ENCODE measurements around the gene XG.
"Not testable (repeated sequence)": the region's sequence is repeated elsewhere in the genome, so short reads cannot be mapped to it uniquely, and the experiment has no call there.

XG gene

DNA sequence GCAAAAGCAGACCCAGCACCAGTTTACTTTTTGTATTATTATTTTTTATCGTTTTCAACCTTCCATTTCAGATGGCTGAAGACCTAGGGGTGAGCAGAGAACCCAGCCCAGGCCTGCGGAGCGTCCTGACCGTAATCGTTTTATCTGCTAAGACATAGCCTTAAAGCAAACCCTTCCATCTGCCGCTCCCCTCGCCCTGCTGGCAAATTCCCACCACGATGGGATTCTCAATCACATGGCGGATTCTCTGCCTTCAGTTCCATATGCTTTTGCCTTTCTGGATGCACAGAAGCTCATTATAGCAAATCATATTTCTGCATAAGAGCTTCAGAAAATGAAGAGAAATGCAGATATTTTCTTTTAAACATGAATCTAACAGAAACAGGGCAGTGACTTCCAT lies 18.6 kb upstream of the XG start:
- no peak for DNase-seq (ENCODE audit: low spot score)

DNA sequence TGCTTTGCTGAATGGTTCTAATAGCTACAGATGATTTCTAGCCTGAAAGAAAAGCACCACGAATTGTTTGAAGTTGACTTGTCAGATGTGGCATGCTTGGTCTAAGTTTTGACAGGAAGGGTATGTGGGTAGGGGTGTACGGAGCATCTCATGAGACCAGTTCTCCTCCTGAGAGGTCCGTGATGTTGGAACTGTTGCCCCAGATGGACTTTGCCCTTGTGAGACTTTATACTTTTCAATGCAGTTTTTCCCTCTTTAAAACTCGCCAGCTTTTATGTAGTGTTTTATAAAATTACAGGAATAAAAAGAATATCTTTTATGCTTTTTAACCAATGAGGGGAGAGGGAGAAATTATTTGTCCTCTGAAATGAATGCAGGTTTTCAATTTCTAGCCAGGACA lies 16.6 kb upstream of the XG start:
- DNase-seq (ENCODE audit: low spot score), result no peak

DNA sequence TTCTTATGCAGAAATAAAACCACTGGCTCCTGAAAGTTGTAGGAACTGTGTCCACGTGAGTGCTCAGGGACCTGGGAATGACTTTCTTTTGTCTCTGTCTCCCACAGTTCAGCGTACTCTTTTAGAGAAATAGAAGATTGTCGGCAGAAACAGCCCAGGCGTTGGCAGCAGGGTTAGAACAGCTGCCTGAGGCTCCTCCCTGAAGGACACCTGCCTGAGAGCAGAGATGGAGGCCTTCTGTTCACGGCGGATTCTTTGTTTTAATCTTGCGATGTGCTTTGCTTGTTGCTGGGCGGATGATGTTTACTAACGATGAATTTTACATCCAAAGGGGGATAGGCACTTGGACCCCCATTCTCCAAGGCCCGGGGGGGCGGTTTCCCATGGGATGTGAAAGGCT lies 11.2 kb upstream of the XG start:
- DNase-seq (ENCODE audit: low spot score), result no peak

DNA sequence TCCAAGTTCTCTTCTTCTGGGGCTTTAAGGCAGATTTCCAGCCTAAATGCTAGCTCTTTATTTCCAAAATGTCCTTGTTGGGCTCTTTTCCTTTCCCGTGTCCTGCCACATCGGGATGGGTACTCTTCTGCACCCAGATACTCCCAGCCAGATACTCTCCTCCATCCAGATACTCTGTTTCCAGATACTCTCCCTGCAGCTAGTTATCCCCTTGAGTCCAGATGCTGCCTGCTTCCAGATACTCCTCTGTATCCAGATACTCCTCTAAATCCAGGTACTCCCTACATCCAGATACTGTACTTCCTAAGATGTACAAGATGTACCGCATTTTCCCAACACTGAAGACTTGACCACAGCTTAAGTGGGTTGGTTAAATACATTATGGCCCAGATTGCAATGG lies 10.5 kb upstream of the XG start:
- no peak for DNase-seq (ENCODE audit: low spot score)

DNA sequence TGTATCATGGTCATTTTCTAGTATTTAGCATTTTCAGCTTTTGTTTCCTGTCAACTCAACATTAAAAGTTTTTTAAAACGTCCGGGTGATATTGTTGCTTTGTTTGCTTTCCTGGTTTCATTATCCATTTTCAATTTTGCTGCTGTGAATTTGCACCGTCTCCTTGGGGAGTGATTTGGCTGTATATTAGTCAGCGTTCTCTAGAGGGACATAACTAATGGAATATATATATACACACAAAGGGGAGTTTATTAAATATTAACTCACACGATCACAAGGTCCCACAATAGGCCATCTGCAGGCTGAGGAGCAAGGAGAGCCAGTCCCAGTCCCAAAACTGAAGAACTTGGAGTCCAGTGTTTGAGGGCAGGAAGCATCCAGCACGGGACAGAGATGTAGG lies 5.6 kb upstream of the XG start:
- not testable (repeated sequence) for DNase-seq (ENCODE audit: low spot score)

DNA sequence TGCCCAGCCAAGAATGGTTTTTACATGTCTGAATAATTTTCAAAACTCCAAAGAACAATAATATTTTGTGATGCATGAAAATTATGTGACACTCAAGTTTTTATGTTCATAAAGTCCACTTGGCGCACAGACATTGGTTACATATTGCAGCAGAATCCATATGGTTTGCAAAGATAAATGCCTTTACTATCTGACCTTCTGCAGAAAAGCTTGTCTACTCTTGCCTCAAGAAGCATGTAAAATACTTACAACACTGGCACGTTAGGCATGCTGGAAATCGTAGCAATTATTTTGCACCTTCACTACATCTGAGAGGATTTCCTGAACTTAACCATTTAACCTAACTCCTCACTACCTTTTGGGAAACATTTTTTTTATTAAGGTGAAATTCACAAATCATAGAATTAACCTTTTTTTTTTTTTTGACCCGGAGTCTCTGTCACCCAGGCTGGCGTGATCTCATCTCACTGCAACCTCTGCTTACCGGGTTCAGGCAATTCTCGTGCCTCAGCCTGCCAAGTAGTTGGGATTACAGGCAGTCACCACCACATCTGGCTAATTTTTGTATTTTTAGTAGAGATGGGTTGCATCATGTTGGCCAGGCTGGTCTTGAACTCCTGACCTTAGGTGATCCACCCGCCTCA lies 3.5 kb upstream of the XG start:
- no peak for DNase-seq (ENCODE audit: low spot score)

DNA sequence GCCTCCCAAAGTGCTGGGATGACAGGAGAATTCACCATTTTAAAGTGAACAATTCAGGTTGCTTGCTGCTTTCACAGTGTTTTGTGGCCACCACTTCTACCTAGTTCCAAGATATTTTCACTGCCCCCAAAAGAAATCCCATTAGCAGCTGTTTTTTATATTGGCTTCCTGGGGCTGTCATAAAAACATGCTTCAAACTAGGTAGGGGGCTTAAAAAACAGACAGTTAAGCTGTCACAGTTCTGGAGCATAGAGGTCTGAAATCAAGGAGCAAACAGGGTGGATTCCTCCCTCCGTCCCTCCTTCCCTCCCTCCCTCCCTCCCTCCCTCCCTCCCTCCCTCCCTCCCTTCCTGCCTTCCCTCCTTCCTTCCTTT lies 3.0 kb upstream of the XG start:
- no peak for DNase-seq (ENCODE audit: low spot score)

DNA sequence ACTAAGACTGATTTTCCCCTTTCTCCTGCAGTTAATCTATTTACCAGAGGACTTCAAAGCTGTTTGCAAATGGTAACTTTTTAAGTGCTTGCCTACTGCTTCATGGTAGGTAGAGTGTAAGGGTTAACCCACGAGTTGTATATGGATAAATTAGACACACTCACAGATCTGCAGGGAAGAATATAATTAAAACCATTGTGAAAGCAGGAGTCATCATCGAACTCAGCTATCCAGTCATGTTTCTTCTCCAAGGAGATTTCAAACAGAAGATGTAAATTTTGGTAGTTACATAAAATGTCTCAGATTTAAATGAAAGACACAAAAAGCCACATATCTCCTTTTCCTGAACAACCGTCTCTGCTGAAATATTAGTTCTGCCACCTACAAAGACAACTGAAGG lies 549 bp upstream of the XG start:
- no peak for DNase-seq (ENCODE audit: low spot score)

DNA sequence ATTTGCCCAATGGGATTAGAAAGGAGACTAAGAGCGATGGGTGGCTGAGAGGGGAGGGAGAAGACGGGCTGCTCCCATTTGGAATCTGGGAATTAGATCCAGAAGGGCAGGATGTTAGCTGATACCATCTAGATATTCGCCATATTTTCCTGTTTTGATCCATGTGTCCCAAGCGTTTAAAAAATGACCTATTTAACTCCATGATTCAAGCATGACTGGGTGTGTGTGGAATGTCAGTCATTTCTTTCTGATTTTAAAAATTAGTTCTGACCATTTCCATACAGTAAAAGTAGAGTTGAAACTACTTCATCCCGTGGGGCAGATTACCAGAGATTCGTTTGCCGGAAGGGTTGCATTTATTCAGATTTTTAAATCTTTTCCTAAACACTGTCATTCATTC lies 601 bp downstream of the XG start:
- DNase-seq (ENCODE audit: low spot score), result not testable (repeated sequence)

DNA sequence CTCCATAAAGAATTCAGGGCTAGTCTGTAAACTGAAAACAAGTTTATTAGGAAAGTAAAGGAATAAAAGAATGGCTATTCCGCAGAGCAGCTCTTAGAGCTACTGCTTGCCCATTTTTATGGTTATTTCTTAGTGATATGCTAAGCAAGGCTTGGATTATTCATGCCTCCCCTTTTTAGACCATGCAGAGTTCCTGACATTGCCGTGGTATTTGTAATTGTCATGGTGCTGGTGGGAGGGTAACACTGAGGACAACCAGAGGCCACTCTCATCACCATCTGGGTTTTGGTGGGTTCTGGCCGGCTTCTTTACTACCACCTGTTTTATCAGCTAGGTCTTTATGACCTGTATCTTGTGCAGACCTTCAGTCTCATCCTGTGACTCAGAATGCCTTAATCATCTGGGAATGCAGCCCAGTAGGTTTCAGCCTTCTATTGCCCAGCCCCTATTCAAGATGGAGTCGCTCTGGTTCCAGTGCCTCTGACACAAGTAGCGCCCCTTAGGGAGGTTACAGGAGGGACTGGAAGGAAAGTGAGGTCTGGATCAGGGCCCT lies 3.4 kb downstream of the XG start:
- DNase-seq (ENCODE audit: low spot score), result not testable (repeated sequence)

DNA sequence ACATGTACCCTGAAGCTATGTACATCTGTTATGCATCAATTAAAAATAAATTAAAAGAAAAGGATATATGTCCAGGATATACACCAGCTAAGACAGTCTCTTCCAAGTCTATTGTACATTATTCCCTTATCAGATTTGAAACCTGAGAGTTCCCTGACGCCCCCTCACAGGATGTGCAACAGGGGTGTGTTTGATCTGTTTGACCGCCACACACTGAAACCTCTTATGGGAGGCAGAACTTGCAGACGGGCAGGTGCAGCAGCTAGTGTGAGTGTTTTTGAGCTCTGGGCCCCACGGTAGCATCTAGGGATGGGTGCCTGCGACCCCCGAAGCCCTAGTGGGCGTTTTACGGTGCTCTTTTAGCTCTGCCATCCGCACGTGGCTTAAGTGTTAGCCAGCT lies 4.7 kb downstream of the XG start:
- DNase-seq (ENCODE audit: low spot score), result no peak

DNA sequence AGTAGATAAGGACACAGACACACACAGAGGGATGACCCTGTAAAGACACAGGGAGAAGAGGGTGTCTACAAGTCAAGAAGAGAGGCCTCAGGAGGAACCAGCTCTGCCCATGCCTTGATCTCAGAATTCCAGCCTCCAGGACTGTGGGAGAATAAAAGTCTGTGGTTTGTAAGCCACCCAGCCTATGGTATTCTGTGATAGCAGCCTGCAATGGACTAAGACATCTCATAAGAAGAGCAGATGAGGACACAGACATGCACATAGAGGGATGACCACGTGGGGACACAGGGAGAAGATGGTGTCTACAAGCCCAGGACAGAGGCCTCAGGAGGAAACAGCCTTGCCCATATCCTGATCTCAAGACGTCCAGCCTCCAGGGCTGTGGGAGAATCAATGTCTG lies 9.4 kb downstream of the XG start:
- DNase-seq (ENCODE audit: low spot score), result no peak

DNA sequence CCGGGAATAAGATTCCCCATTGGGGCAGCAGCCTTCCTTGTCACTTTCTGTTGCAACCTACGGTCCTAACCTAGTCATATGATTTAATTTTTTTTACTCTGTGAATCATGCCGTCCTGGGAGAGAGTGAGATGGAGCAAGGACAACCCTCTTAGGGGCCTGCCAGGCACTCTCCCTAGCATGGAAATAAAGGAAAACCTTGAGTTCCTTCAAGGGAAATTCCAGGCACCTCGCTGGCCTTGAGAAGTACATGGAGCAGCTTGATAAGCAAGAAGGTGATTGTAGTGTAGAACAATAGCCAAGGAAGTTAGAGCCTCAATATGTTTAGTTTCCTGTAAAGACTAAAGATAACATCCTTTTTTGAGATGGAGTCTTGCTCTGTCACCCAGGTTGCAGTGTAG lies 10.8 kb downstream of the XG start:
- DNase-seq (ENCODE audit: low spot score), result not testable (repeated sequence)

DNA sequence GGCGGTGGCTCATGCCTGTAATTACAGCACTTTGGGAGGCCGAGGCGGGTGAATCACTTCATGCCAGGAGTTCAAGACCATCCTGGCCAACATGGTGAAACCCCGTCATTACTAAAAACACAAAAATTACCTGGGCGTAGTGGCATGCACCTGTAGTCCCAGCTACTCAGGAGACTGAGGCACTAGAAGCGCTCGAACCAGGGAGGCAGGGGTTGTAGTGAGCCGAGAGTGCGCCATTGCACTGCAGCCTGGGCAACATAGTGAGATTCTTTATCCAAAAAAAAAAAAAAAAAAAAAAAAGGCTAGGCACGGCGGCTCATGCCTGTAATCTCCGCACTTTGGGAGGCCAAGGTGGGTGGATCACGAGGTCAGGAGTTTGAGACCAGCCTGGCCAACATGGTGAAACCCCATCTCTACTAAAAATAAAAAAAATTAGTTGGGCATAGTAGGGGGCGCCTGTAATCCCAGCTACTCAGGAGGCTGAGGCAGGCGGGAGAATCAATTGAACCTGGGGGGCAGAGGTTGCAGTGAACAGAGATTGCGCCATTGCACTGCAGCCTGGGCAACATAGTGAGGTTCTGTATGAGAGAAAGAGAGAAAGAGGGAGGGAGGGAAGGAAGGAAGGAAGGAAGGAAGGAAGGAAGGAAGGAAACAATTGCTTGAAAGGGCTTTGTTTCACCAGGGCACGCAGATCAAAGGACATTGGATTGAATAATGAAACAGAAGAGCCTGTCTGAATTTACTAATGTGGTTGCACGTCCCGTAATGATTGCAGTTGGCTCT lies 13.1 kb downstream of the XG start:
- DNase-seq (ENCODE audit: low spot score), result not testable (repeated sequence)

DNA sequence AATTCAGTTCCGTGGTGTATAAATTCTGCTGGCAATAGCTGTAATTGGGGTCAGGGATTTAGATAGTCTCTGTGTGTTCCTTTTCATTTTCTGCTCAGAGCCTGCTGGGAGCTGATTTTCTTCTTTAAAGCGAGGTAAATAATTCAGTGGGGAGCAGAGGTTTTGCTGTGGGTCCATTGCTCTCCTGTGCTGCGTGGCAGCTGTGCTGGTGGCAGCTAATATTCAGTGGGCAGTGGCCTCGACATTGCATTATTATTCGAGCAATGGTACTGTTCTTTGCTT lies 13.7 kb downstream of the XG start:
- no peak for DNase-seq (ENCODE audit: low spot score)

DNA sequence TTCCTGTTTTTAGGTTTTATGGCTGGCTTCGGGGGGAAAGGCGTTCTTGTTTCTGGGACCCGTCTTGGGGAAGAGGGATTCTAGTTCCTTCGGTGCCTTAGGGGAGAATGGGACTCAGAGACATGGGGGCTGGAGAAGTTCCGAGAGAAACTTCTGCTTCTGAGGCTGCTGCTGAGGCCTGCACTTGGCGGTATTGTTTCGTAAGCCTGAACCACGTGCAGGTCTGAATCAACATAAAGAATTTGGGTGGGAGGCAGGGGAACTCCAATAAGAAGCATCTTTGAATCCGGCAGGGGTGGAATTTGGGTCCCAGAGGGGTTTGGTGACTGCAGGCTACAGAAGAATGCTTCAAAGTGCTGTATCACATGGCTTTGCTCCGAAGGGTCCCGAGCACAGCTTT lies 15.1 kb downstream of the XG start:
- no peak for DNase-seq (ENCODE audit: low spot score)

DNA sequence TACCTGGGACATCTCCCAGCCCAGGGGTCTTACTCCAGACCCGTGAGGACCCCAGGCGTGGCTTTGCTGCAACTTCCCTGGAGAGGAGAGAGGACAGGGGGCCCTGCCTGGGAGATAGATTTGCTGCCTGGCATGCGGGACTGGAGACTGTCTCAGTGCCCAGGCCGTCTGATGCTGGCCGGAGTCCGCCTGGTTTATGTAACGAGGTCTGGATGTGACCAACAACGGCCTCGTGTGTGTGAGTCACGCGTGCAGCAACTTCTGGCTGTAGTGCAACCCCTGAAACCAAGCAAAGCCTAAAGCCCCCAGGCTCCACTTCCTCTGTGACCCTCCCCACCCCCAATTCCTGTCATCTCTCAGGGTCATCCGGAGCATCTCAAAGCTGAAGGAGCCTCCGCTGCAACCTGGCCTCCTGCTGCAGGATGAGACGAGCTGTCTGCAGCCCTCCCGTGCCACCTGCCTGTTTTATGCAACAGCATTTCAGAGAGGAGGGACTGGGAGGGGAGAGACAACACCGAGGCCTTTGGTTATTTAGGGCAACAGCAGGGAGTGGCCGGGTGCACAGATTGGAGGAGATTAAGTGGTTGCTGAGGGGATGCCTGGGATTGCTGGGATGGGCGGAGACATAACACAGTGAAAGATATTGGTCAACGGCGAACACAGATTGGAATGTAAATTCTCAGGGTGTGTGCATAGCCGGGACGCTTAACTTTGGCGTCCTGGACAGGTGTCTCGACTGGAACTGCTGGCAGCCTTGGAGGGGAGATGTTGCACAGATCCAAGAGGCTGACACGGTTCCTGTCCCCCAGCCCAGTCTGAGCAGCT lies 16.0 kb downstream of the XG start:
- peak; percentile 6 for DNase-seq (ENCODE audit: low spot score)

DNA sequence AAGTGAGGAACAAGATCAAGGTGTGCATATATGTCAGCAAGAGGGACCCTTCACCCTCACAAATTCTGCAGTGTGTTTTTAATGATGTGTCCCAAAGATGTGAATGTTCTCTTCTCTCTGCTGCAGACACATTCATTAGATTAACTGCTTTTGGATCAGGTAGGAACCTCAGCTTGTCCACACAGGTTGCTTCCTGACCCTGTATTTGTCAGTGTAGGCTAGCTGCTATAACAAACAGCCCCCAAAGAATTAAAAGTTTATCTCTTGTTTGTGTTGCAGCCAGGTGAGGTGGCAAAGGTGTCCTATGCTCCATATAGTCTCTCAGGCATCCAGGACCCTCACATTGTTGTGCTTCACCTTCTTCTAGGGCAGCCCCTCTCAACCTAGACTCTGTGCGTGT lies 17.8 kb downstream of the XG start:
- DNase-seq (ENCODE audit: low spot score), result no peak

DNA sequence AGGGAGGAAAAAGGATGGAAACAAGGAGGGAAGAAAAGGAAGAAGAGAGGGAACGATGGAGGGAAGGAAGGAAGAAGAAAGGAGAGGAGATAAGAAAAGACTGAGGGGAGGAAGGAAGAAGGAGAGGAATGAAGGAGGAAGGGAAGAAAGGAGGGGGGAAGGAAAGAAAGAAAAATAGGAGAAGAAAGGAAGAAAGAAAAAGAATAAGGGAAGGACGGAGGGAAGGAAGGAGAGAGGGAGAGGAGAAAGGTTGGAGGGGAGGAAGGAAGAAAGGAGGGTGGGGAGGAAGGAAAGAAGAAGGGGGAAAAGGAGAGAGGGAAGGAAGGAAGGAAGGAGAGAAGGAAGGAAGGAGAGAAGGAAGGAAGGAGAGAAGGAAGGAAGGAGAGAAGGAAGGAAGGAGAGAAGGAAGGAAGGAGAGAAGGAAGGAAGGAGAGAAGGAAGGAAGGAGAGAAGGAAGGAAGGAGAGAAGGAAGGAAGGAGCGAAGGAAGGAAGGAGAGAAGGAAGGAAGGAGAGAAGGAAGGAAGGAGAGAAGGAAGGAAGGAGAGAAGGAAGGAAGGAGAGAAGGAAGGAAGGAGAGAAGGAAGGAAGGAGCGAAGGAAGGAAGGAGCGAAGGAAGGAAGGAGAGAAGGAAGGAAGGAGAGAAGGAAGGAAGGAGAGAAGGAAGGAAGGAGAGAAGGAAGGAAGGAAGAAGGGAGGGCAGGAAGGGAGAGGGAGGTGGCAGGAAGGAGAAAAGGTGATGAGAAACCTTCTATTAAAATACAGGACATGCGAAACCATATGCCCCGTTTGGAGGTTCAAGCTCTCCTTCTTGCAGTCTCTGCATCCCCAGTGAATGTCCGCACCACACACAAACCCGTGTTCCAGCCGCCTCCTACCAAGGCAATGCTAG lies 21.6 kb downstream of the XG start:
- not testable (repeated sequence) for DNase-seq (ENCODE audit: low spot score)

DNA sequence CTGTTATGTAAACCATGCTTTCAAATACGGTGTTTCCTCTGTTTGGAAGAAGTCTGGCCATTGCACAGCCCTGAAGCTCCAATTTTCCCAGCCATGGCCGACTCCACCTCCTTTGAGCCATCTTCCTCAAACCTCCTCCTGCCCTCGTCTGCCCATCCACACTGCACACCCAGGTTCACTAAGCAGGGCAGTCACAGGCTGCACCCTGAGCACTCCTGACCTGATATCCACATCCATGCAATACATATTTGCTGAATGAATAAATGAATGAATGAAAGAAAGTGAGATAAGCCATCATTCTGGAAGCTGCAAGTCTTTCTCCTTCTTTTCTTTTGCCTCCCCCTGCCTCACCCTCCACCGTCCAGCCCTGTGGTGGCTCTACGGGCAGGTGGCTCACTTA lies 22.2 kb downstream of the XG start:
- DNase-seq (ENCODE audit: low spot score), result no peak

DNA sequence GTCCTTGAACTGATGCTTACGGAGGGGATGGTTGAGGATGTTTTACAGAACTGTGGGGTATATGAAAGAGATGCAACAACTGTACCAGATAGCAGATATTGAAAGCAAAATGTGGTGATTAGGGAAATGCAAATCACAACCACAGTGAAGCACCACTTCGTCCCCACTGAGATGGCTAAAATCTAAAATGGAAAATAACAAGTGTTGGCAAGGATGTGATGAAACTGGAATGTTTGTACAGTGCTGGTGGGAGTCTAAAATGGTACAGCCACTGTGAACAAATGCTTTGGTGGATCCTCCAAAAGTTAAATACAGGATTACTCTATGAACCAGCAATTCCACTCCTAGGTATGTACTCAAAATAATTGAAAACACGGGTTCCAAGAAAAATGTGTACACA lies 22.9 kb downstream of the XG start:
- no peak for DNase-seq (ENCODE audit: low spot score)
